Measurements from ENCODE around the gene DDX31.

The DDX31 gene

GRCh38 chr9:132672413-132672690 lies 2.6 kb upstream of the DDX31 start:
- DNase-seq, result no peak

- no peak for DNase-seq
Measured at GRCh38 chr9:132671620-132672412, 2.0 kb upstream of the DDX31 start.

GRCh38 chr9:132670457-132671391 lies 941 bp upstream of the DDX31 start, which contains the start of gene GTF3C4:
Gene GTF3C4, plus strand, starts transcription at chr9:132670464. Its CDS starts 135 bp downstream, at chr9:132670599.
- DNase-seq, result no peak

GRCh38 chr9:132669319-132669697 lies 475 bp downstream of the DDX31 start:
- DNase-seq, result no peak

GRCh38 chr9:132663851-132664250 lies 5.9 kb downstream of the DDX31 start:
- no peak for DNase-seq

GRCh38 chr9:132663117-132663516 lies 6.7 kb downstream of the DDX31 start:
- DNase-seq, result no peak

- no peak for DNase-seq
Measured at GRCh38 chr9:132662152-132662945, 7.4 kb downstream of the DDX31 start.

- DNase-seq, result no peak
Measured at GRCh38 chr9:132656299-132656698, 13.5 kb downstream of the DDX31 start.

GRCh38 chr9:132651259-132651658 lies 18.5 kb downstream of the DDX31 start:
- no peak for DNase-seq

GRCh38 chr9:132648685-132649084 lies 21.1 kb downstream of the DDX31 start:
- DNase-seq, result no peak

- DNase-seq, result no peak
Measured at GRCh38 chr9:132648283-132648682, 21.5 kb downstream of the DDX31 start.

GRCh38 chr9:132647806-132648205 lies 22.0 kb downstream of the DDX31 start:
- DNase-seq, result no peak

GRCh38 chr9:132647355-132647754 lies 22.4 kb downstream of the DDX31 start:
- DNase-seq, result no peak

- DNase-seq, result no peak
Measured at GRCh38 chr9:132646726-132647125, 23.1 kb downstream of the DDX31 start.

GRCh38 chr9:132645711-132646110 lies 24.1 kb downstream of the DDX31 start:
- DNase-seq, result no peak

- DNase-seq, result no peak
Measured at GRCh38 chr9:132645306-132645705, 24.5 kb downstream of the DDX31 start.

GRCh38 chr9:132644251-132644650 lies 25.5 kb downstream of the DDX31 start:
- DNase-seq, result no peak

- DNase-seq, result no peak
Measured at GRCh38 chr9:132641216-132641615, 28.6 kb downstream of the DDX31 start.

GRCh38 chr9:132639322-132639721 lies 30.5 kb downstream of the DDX31 start:
- no peak for DNase-seq

- DNase-seq, result no peak
Measured at GRCh38 chr9:132638240-132638639, 31.5 kb downstream of the DDX31 start.

- DNase-seq, result no peak
Measured at GRCh38 chr9:132637801-132638200, 32.0 kb downstream of the DDX31 start.

GRCh38 chr9:132637351-132637750 lies 32.4 kb downstream of the DDX31 start:
- DNase-seq, result no peak

- DNase-seq, result no peak
Measured at GRCh38 chr9:132634327-132634726, 35.5 kb downstream of the DDX31 start.

All from SIG-M5 (cell line).